GM12891 (cell line): ENCODE measurements around the gene TMEM89.

Source experiments
- PAX5 ChIP-seq: IDR thresholded peaks from 2 replicates; pipeline ENCODE4 v1.6.1; 2011; ENCODE audit warnings: low read length, moderate library complexity, mild to moderate bottlenecking; ENCODE audit not compliant: insufficient read depth, severe bottlenecking
- POLR2A ChIP-seq: IDR thresholded peaks from 2 replicates; pipeline ENCODE4 v1.6.1; 2011; ENCODE audit warnings: low read depth, low read length, control low read depth
- POLR2AphosphoS5 ChIP-seq: IDR thresholded peaks from 2 replicates; pipeline ENCODE4 v1.6.1; 2011; ENCODE audit warnings: low read depth, low read length, control low read depth
- POU2F2 ChIP-seq: IDR thresholded peaks from 2 replicates; pipeline ENCODE4 v1.6.1; 2011; ENCODE audit warnings: low read depth, mild to moderate bottlenecking, control low read depth, low read length, moderate library complexity
- SPI1 ChIP-seq: IDR thresholded peaks from 2 replicates; pipeline ENCODE4 v1.6.1; 2011; ENCODE audit warnings: low read depth, low read length, control low read depth
- TAF1 ChIP-seq: IDR thresholded peaks from 2 replicates; pipeline ENCODE4 v1.6.1; 2011; ENCODE audit warnings: low read depth, low read length, control low read depth

GRCh38 chr3:48591436-48591835 is 30.1 kb downstream of the TMEM89 start:
- TF ChIP-seq POLR2AphosphoS5 (no peak), TAF1 (no peak), POLR2A (no peak), POU2F2 (no peak), SPI1 (no peak), PAX5 (no peak)
